RWPE1 (cell line): ENCODE data around the gene CDKN2B.

Experiments used
- CTCF ChIA-PET: fragments of 350-600 bp; sonication (Branson Sonifier 250); formaldehyde crosslinking; extraction: SDS; loops from one replicate; lab custom pipeline; 2021; lab: Yijun Ruan, JAX
- POLR2A ChIA-PET: fragments of 400-600 bp; formaldehyde crosslinking; extraction: SDS; loops from one replicate; lab custom pipeline; 2020; ENCODE audit warnings: antibody characterized with exemption; ENCODE audit not compliant: low non-redundant PET; lab: Yijun Ruan, JAX
- DNase-seq: peaks from one replicate; pipeline ENCODE4 v3.0.0; 2012; ENCODE audit warnings: low spot score
- H3K27ac ChIP-seq: fragments of 450-650 bp; 2 replicates; pipeline ENCODE4 v1.5.1; 2017
- TF ChIP-seq, protein P1 (sequence below): fragments of 450-650 bp; conservative IDR thresholded peaks from 2 replicates; pipeline ENCODE4 v1.5.1; 2017; ENCODE audit warnings: low read depth, mild to moderate bottlenecking

CDKN2B gene

GRCh38 chr9:21995006-21995665 lies 14.0 kb downstream of the CDKN2B start:
- peak overlapping the region; percentile 100 for H3K27ac ChIP-seq
- ChIA-PET CTCF (interaction anchor here (3.3 kb wide), 1 partner anchor 13 kb away, joined by 16 read pairs; the partner anchor contains the start of gene CDKN2B), POLR2A (interaction anchor here (2.6 kb wide), 1 partner anchor 14 kb away, joined by 14 read pairs; the partner anchor contains the start of gene CDKN2B)
- TF ChIP-seq, protein P1, sequence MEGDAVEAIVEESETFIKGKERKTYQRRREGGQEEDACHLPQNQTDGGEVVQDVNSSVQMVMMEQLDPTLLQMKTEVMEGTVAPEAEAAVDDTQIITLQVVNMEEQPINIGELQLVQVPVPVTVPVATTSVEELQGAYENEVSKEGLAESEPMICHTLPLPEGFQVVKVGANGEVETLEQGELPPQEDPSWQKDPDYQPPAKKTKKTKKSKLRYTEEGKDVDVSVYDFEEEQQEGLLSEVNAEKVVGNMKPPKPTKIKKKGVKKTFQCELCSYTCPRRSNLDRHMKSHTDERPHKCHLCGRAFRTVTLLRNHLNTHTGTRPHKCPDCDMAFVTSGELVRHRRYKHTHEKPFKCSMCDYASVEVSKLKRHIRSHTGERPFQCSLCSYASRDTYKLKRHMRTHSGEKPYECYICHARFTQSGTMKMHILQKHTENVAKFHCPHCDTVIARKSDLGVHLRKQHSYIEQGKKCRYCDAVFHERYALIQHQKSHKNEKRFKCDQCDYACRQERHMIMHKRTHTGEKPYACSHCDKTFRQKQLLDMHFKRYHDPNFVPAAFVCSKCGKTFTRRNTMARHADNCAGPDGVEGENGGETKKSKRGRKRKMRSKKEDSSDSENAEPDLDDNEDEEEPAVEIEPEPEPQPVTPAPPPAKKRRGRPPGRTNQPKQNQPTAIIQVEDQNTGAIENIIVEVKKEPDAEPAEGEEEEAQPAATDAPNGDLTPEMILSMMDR = no peak
- DNase-seq = peak; percentile 46

GRCh38 chr9:21994556-21995005 lies 14.5 kb downstream of the CDKN2B start, which contains the start of gene CDKN2B-AS1:
Gene CDKN2B-AS1, plus strand, starts transcription at chr9:21994791.
- ChIA-PET POLR2A (interaction anchor here (2.6 kb wide), 1 partner anchor 14 kb away, joined by 14 read pairs; the partner anchor contains the start of gene CDKN2B), CTCF (interaction anchor here (0.6 to 3.3 kb wide), 2 partner anchors 13 to 33 kb away, joined by 3 to 16 read pairs; partner anchors contain the start of gene CDKN2B)
- peak within 1 kb of the TSS; percentile 100 for H3K27ac ChIP-seq
- TF ChIP-seq, protein P1 = peak; percentile 40
- DNase-seq = peak; percentile 67

- TF ChIP-seq, protein P1 = no peak
- ChIA-PET CTCF (interaction anchor here (0.6 to 3.3 kb wide), 3 partner anchors 14 to 33 kb away, joined by 3 to 16 read pairs (median 4); partner anchors contain the start of gene CDKN2B), POLR2A (interaction anchor here (0.6 to 2.6 kb wide), 2 partner anchors 15 to 238 kb away, joined by 6 to 14 read pairs; partner anchors contain the start of gene CDKN2B)
- DNase-seq = no peak
- H3K27ac ChIP-seq = peak within 1 kb of the TSS; percentile 100
Measured at GRCh38 chr9:21993893-21994555, 15.1 kb downstream of the CDKN2B start, which contains the start of gene CDKN2A. Gene CDKN2A, minus strand, starts transcription at chr9:21994392.

- POLR2A ChIA-PET = interaction anchor here (2.6 kb wide), 1 partner anchor 16 kb away, joined by 14 read pairs; the partner anchor contains the start of gene CDKN2B
Measured at GRCh38 chr9:21993007-21993406, 16.1 kb downstream of the CDKN2B start.

GRCh38 chr9:21991072-21991959 lies 17.8 kb downstream of the CDKN2B start:
- H3K27ac ChIP-seq = peak overlapping the region; percentile 56
- POLR2A ChIA-PET = interaction anchor here (0.7 to 0.9 kb wide), 2 partner anchors 18 to 323 kb away, joined by 3 read pairs; partner anchors contain the start of gene CDKN2B
- DNase-seq = no peak
- CTCF ChIA-PET = interaction anchor here (0.7 to 0.8 kb wide), 2 partner anchors 10 kb away, joined by 4 to 5 read pairs; no protein-coding TSS in a partner anchor
- TF ChIP-seq, protein P1 = no peak

More at GRCh38 chr9:21993007-21993406, 16.1 kb downstream of the CDKN2B start:
- H3K27ac ChIP-seq = peak overlapping the region; percentile 100
- CTCF ChIA-PET = interaction anchor here (0.6 to 3.3 kb wide), 3 partner anchors 15 to 1451 kb away, joined by 4 to 16 read pairs (median 5); partner anchors contain the start of gene CDKN2B
- no peak for DNase-seq
- TF ChIP-seq, protein P1 = no peak
